HG03457 (cell line): ENCODE data around the gene SLC44A3.
"Not testable (repeated sequence)": the region's sequence is repeated elsewhere in the genome, so short reads cannot be mapped to it uniquely, and the experiment has no call there.

Experiments used
- ATAC-seq: cut with Tn5 transposase; IDR thresholded peaks from one replicate; pipeline ENCODE4 v1.9.1; 2021; ENCODE audit warnings: moderate number of reproducible peaks; ENCODE audit not compliant: unreplicated experiment

SLC44A3 gene

GRCh38 chr1:94928293-94928939, 108.3 kb downstream of the SLC44A3 start:
- no peak for ATAC-seq

DNA sequence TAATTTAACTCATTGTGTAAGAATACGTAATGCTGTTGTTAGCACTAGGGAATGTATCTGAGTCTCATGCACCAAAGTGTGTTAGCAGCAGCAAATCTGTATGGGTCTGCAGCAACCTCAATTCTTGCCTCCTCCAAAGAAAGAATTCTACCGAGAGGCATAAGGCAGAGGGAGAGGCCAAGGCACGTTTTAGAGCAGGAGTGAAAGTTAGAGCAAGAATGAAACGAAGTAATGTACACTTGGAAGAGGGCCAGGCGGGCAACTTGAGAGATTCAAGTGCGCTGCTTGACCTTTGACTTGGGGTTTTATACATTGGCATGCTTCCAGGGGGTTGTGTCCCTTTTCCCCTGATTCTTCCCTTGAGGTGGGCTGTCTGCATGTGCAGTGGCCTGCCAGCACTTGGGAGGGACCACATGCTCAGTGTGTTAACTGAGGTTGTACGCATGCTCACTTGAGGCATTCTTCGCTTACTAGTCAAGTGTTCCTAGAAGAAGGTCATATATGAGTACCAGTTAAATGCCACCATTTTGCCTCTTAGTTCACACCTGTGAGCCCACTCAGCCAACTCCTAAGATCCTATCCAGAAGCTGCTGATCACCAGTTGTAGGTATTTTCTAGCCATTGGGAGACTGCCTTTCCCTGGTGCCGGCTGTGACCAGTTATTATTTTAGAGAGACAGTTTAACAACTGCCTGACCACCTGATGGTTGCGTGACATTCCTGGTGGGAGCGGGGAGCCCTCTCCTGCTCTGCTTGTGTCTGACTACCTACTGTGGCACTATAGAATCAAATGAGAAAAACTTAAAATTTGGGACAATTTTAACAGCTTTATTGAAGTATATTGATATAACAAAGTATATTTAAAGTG, 109.4 kb downstream of the SLC44A3 start:
- no peak for ATAC-seq

DNA sequence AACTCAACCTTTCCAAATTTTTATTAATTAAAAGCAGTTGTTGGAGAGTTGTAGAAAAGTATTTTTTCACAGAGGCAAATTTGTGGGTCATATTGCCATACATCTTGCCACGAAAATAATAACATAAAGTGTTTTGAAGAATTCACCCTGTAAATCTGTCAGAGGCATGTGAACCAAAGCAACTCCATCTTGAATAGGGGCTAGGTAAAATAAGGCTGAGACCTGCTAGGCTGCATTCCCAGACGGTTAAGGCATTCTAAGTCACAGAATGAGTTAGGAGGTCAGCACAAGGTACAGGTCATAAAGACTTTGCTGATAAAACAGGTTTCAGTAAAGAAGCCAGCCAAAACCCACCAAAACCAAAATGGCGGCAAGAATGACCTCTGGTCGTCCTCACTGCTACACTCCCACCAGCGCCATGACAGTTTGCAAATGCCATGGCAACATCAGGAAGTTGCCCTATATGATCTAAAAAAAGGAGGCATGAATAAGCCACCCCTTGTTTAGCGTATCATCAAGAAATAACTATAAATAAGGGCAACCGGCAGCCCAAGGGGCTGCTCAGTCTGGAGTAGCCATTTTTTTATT, 111.2 kb downstream of the SLC44A3 start:
- ATAC-seq = no peak

- no peak for ATAC-seq
Measured at GRCh38 chr1:94934551-94934950, 114.4 kb downstream of the SLC44A3 start.

DNA sequence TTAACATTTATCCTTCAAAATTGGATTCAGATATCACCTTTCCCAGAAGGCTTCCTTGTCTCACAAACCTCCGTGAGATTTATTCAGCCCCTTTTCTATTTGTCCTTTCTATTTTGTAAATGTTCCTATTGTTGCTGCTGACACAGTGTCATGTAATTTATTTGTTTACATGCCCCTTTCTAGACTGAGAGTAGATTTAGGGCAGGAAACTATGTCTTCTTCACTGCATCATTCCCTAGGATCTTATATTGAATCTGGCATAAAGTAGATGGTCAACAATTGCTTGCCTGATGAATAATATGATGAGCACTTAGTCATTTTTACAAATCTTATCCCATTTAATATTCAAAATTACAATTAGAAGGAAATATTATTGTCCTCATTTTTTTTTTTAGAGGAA, 114.9 kb downstream of the SLC44A3 start:
- no peak for ATAC-seq

- no peak for ATAC-seq
Measured at GRCh38 chr1:94935476-94935875, 115.3 kb downstream of the SLC44A3 start.

DNA sequence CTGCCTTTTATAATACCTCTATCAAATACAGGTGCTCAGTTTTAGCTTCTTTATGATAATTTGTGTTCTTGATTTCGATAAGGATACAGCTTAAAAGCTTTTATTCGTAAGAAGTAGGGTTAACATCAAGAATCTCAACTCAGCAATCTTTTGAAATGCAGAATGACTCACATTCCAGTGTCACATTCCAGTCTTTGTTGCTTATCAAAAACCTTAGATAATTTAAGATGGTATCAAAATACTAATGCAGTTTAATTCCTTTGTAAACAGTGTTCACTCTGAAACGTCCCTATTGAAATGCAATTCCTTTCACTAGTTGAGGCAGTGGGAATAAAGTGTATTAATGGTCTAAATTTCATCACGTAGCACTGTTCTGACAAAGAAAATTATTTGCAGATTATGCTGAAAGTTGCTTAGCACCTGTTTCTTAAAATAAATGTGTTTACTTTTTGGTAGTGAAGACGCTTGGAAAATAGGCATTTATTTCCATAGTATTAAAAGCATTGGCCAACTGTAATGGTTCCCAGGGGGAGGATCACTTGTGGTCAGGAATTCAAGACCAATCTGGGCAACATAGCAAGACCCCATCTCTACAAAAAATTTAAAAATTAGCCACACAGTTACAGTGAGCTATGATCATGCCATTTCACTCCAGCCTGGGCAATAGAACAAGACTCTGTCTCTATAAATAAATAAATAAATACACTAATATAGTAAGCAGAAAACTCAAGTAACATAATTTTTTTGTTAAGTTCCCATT, 116.9 kb downstream of the SLC44A3 start:
- no peak for ATAC-seq

DNA sequence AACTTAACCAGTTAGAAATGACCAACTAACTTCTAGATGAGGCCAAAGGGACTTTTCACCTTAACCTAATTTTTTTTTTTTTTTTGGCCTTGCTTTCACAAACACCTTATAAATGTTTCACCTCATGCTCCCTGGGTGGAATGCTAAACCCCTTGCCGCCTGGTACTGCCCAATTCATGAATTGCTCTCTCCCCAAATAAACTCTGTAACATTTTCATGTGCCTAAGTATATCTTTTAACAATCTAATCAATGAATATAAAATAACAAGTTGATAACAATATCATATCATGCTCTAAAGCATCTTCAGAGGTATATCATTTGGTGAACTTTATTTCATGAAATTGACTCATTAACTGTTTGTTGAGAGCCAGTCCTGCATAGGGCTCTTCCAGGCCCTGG, 117.7 kb downstream of the SLC44A3 start:
- ATAC-seq = no peak

GRCh38 chr1:94940738-94941137, 120.6 kb downstream of the SLC44A3 start:
- no peak for ATAC-seq

GRCh38 chr1:94941480-94941879, 121.3 kb downstream of the SLC44A3 start:
- not testable (repeated sequence) for ATAC-seq

GRCh38 chr1:94942171-94943128, 122.3 kb downstream of the SLC44A3 start:
- ATAC-seq = no peak
